GM18858 (cell line): ENCODE data around the gene RPL19.
"Not testable (repeated sequence)": the region's sequence is repeated elsewhere in the genome, so short reads cannot be mapped to it uniquely, and the experiment has no call there.

Experiments
- ATAC-seq: cut with Tn5 transposase; IDR thresholded peaks from one replicate; pipeline ENCODE4 v1.9.1; 2021; ENCODE audit not compliant: unreplicated experiment

Gene RPL19

GRCh38 chr17:39244016-39244599 lies 44.0 kb downstream of the RPL19 start:
- no peak for ATAC-seq

- ATAC-seq: no peak
Observed at GRCh38 chr17:39244600-39245570, 44.8 kb downstream of the RPL19 start.

GRCh38 chr17:39246274-39246673 lies 46.2 kb downstream of the RPL19 start:
- no peak for ATAC-seq

GRCh38 chr17:39250076-39250475 lies 50.0 kb downstream of the RPL19 start:
- ATAC-seq: not testable (repeated sequence)

GRCh38 chr17:39251997-39252396 lies 51.9 kb downstream of the RPL19 start:
- no peak for ATAC-seq

GRCh38 chr17:39252788-39253460 lies 52.8 kb downstream of the RPL19 start:
- no peak for ATAC-seq
